WTC11 (cell line): Measurements from ENCODE around the gene PSG4. TPM values are rescaled to one million over a fixed set of nuclear protein-coding genes. Genes with fewer than 3 reads are reported as not detected.
"Not testable (repeated sequence)": the region's sequence is repeated elsewhere in the genome, so short reads cannot be mapped to it uniquely, and the experiment has no call there.

Experiments used
- ATAC-seq: fragments of 200-7000 bp; cut with Tn5 transposase; 2 replicates; pipeline ENCODE4 v1.10.0; 2021; ENCODE audit warnings: mild to moderate bottlenecking, moderate library complexity
- CTCF ChIA-PET: fragments of 300-600 bp; sonication (Branson Sonifier 250); formaldehyde crosslinking; loops from one replicate; lab custom pipeline; 2021; ENCODE audit warnings: antibody characterized with exemption; lab: Charles Lee
- POLR2A ChIA-PET: fragments of 350-600 bp; sonication (Branson Sonifier 250); formaldehyde crosslinking; loops from one replicate; lab custom pipeline; 2021; ENCODE audit warnings: antibody characterized with exemption; lab: Charles Lee
- DNase-seq: peaks from one replicate; pipeline ENCODE4 v3.0.0; 2021; ENCODE audit warnings: low spot score
- H3K27ac Mint-ChIP-seq: 2 replicates; pipeline ENCODE4 v1.8.0; 2021; ENCODE audit warnings: mixed read lengths
- H3K27me3 Mint-ChIP-seq: 2 replicates; pipeline ENCODE4 v1.8.0; 2021; ENCODE audit warnings: low read depth, mild to moderate bottlenecking, moderate library complexity, mixed read lengths
- H3K36me3 Mint-ChIP-seq: 2 replicates; pipeline ENCODE4 v1.8.0; 2021; ENCODE audit warnings: mixed read lengths
- H3K4me1 Mint-ChIP-seq: 2 replicates; pipeline ENCODE4 v1.8.0; 2022; ENCODE audit warnings: mixed read lengths
- H3K4me3 Mint-ChIP-seq: 2 replicates; pipeline ENCODE4 v1.8.0; 2021; ENCODE audit warnings: mild to moderate bottlenecking, moderate library complexity, mixed read lengths
- H3K9me3 Mint-ChIP-seq: 2 replicates; pipeline ENCODE4 v1.8.0; 2021; ENCODE audit warnings: mixed read lengths
- ATF1 ChIP-seq: sonication (generic); formaldehyde crosslinking; IDR thresholded peaks from 2 replicates; pipeline ENCODE4 v1.8.1; 2023; ENCODE audit warnings: mild to moderate bottlenecking, moderate library complexity, missing genetic modification reagents
- EMX1 ChIP-seq: fragments of 250-450 bp; sonication (Bioruptor Pico); IDR thresholded peaks from 2 replicates; pipeline ENCODE4 v1.8.0; 2021; ENCODE audit warnings: mild to moderate bottlenecking
- GTF2I ChIP-seq: fragments of 250-450 bp; sonication (Bioruptor Pico); conservative IDR thresholded peaks from 2 replicates; pipeline ENCODE4 v1.4.0; 2021; ENCODE audit warnings: mild to moderate bottlenecking
- KAT7 ChIP-seq: sonication (generic); formaldehyde crosslinking; IDR thresholded peaks from 2 replicates; pipeline ENCODE4 v1.8.1; 2023; ENCODE audit warnings: missing genetic modification reagents, mild to moderate bottlenecking, borderline replicate concordance
- NR1H2 ChIP-seq: sonication (generic); formaldehyde crosslinking; IDR thresholded peaks from 2 replicates; pipeline ENCODE4 v1.9.0; 2021; ENCODE audit warnings: mild to moderate bottlenecking, moderate library complexity, missing genetic modification reagents
- SOX15 ChIP-seq: fragments of 250-450 bp; sonication (Bioruptor Pico); IDR thresholded peaks from 2 replicates; pipeline ENCODE4 v1.9.0; 2021; ENCODE audit warnings: mild to moderate bottlenecking
- TEAD4 ChIP-seq: sonication (generic); formaldehyde crosslinking; IDR thresholded peaks from 2 replicates; pipeline ENCODE4 v1.8.0; 2022; ENCODE audit warnings: mild to moderate bottlenecking, missing genetic modification reagents
- ZNF396 ChIP-seq: fragments of 250-450 bp; sonication (Bioruptor Pico); IDR thresholded peaks from 2 replicates; pipeline ENCODE4 v1.8.0; 2021; ENCODE audit warnings: mild to moderate bottlenecking, moderate library complexity, borderline replicate concordance
- total RNA-seq: library from RNA; stranded (reverse); gene quantifications from 3 replicates; pipeline ENCODE4 v1.2.3, GENCODE V29; 2021
- TF ChIP-seq, protein P1 (sequence below): fragments of 250-450 bp; sonication (Bioruptor Pico); conservative IDR thresholded peaks from 2 replicates; pipeline ENCODE4 v1.9.0; 2021; ENCODE audit warnings: mild to moderate bottlenecking
- TF ChIP-seq, protein P2 (sequence below): sonication (generic); formaldehyde crosslinking; IDR thresholded peaks from 2 replicates; pipeline ENCODE4 v1.8.1; 2023; ENCODE audit warnings: mild to moderate bottlenecking, missing genetic modification reagents, moderate library complexity
- TF ChIP-seq, protein P3 (sequence below): sonication (generic); formaldehyde crosslinking; IDR thresholded peaks from 2 replicates; pipeline ENCODE4 v1.8.1; 2022; ENCODE audit warnings: low read depth, mild to moderate bottlenecking, moderate library complexity, missing genetic modification reagents, borderline replicate concordance
- TF ChIP-seq, protein P4 (sequence below): sonication (generic); formaldehyde crosslinking; conservative IDR thresholded peaks from 2 replicates; pipeline ENCODE4 v1.8.1; 2022; ENCODE audit warnings: mild to moderate bottlenecking, missing genetic modification reagents
- TF ChIP-seq, protein P5 (sequence below): sonication (generic); formaldehyde crosslinking; IDR thresholded peaks from 2 replicates; pipeline ENCODE4 v1.8.1; 2022; ENCODE audit warnings: low read depth, missing genetic modification reagents, borderline replicate concordance
- TF ChIP-seq, protein P6 (sequence below): sonication (generic); formaldehyde crosslinking; IDR thresholded peaks from 2 replicates; pipeline ENCODE4 v1.8.1; 2022; ENCODE audit warnings: missing genetic modification reagents, borderline replicate concordance

The PSG4 gene
- total RNA-seq, 1 experiment from 2014 or later: not detected

DNA sequence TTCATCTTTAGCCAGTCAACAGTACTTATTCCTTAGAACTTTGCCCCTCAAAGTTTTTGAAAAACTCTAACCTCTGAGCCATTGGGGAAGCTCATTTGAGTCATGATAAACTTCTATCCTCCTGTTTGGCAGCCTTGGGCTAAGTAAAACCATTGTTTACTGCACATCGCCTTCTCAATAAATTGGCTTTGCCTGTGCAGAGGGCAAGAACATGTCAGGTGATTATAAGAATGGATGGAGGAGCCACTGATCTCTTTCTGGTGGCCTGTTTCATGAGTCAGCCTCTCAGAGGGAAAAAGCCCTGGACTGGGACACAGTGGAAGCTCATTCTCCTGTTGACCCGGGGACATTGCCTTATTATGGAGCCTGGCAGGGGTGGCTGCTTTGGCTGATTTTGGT lies 19.4 kb upstream of the PSG4 start (continued):
- TF ChIP-seq TEAD4 (CRISPR knock-in tag) (no peak), ATF1 (CRISPR knock-in tag) (no peak), NR1H2 (CRISPR knock-in tag) (no peak)
- TF ChIP-seq, protein P1, sequence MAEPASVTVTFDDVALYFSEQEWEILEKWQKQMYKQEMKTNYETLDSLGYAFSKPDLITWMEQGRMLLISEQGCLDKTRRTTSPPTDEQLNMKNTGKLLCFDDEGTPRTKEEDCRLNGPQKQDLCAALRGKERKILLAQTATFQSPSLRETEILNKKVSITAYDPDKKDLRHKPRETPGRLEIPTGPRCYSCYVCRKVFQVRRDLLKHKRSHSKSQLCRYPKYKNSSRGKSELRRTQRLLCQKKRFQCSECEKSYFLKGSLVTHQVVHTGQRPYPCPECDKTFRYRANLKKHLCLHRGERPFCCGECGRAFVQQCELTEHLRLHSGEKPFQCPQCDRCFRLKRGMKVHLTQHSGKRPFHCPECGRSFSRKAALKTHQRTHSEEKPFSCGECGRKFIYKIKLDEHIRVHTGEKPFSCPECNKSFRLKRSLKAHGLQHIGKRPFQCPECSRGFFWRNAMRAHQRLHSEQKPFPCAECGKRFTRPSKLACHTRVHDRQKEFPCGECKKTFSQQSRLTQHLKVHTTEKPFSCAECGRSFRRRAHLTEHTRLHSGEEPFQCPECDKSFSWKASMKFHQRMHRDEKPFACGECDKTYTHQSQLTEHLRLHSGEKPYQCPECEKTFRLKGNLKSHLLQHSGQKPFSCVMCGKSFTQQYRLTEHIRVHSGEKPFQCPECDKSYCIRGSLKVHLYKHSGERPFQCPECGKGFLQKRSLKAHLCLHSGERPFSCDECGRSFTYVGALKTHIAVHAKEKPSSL: no peak
- TF ChIP-seq, protein P2, sequence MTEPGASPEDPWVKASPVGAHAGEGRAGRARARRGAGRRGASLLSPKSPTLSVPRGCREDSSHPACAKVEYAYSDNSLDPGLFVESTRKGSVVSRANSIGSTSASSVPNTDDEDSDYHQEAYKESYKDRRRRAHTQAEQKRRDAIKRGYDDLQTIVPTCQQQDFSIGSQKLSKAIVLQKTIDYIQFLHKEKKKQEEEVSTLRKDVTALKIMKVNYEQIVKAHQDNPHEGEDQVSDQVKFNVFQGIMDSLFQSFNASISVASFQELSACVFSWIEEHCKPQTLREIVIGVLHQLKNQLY (CRISPR knock-in tag): no peak
- TF ChIP-seq, protein P3, sequence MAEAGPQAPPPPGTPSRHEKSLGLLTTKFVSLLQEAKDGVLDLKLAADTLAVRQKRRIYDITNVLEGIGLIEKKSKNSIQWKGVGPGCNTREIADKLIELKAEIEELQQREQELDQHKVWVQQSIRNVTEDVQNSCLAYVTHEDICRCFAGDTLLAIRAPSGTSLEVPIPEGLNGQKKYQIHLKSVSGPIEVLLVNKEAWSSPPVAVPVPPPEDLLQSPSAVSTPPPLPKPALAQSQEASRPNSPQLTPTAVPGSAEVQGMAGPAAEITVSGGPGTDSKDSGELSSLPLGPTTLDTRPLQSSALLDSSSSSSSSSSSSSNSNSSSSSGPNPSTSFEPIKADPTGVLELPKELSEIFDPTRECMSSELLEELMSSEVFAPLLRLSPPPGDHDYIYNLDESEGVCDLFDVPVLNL: no peak
- TF ChIP-seq, protein P4, sequence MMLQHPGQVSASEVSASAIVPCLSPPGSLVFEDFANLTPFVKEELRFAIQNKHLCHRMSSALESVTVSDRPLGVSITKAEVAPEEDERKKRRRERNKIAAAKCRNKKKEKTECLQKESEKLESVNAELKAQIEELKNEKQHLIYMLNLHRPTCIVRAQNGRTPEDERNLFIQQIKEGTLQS (CRISPR knock-in tag): no peak

DNA sequence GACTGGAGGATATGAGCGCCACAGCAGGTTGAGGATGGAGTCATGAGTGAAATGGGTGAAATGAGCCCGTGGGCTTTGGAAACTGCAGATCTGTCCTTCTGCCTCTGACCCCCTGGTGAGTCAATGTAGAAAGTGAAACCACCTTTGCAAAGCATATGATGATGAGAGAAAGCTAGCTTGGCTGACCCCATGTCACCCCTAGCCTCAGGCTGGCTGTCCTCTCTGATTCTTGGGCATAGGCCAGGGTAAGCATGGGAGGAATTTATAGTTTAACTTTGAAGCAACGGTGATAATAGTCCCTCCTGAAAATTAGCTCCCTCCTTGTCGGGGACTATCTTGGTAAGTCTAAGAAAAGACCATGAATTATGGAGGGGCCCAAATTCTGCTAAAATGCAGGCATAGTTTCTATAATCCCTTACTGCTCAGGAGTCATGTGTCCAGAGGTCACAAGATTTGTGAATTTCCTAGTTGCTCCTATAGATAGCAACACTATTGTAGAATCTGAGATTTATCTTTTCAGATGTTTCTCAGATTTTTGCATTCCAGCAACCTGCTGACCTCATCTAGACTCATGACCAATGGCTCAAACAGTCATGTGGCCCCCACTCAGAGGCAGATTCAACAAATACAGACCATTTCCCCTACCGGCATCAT lies 18.9 kb upstream of the PSG4 start:
- H3K9me3 Mint-ChIP-seq: peaks cover 81% of the 10 kb centered on the region
- H3K4me3 Mint-ChIP-seq, POLR2A ChIA-PET, H3K4me1 Mint-ChIP-seq, ATAC-seq, H3K27ac Mint-ChIP-seq, DNase-seq, CTCF ChIA-PET: not testable (repeated sequence)
- H3K36me3 Mint-ChIP-seq: peaks cover 49% of the 10 kb centered on the region
- H3K27me3 Mint-ChIP-seq: peaks cover 18% of the 10 kb centered on the region

DNA sequence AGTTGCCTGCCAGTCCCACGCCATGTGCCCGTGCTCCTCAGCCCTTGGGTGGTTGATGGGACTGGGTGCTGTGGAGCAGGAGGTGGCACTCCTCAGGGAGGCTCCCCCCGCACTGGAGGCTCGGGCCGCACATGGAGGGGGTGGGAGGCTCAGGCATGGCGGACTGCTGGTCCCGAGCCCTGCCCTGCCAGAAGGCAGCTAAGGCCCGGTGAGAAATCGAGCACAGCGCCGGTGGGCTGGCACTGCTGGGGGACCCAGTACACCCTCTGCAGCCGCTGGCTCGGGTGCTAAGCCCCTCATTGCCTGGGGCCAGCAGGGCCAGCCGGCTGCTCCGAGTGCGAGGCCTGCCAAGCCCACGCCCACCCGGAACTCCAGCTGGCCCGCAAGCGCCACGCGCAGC lies 16.5 kb upstream of the PSG4 start:
- H3K4me1 Mint-ChIP-seq, CTCF ChIA-PET, POLR2A ChIA-PET, H3K27ac Mint-ChIP-seq, H3K4me3 Mint-ChIP-seq, ATAC-seq, DNase-seq: not testable (repeated sequence)
- peaks cover 81% of the 10 kb centered on the region for H3K9me3 Mint-ChIP-seq
- H3K36me3 Mint-ChIP-seq: peaks cover 34% of the 10 kb centered on the region
- H3K27me3 Mint-ChIP-seq: peaks cover 16% of the 10 kb centered on the region

DNA sequence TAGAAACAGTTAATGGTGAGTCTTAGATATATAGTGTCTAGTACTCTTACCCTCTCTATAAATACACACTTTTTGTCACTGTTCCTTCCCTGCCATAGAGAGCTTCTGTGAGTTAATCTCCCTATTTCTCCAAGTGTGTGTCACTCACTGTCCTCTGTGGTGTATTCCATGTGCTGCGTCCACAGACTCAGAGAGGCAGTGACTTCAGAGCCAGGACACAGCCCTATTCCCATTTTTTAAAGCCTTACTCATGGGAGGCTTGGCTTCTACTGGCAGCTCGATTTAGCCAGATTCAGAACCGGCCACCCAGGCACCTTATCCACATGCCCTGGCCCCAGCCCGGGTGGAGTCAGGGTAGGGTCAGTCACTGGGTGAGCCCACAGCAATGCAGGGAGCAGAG lies 13.7 kb upstream of the PSG4 start:
- H3K4me3 Mint-ChIP-seq, H3K27ac Mint-ChIP-seq, H3K4me1 Mint-ChIP-seq, CTCF ChIA-PET, POLR2A ChIA-PET, ATAC-seq, DNase-seq: not testable (repeated sequence)
- Mint-ChIP-seq H3K27me3 (peaks cover 15% of the 10 kb centered on the region), H3K36me3 (peaks cover 21% of the 10 kb centered on the region), H3K9me3 (peaks cover 60% of the 10 kb centered on the region)

DNA sequence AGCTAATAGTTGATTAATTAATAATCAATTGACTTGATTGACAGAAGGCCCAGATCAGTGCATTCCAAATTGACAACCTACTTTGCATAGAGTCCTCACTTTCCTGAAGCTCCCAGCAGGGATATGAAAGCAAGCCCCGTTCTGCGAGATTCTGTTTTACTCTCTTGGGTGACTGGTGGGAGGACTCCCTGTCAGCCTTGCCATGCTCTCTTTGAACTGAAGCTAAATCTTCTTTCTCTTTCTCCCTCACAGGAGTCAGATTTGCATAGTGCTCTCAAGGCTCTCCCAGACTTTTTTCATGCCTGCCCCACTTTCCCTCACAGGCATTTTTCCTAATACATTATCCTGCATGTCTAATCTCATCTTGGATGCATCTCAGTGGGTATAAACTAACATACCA lies 10.4 kb upstream of the PSG4 start:
- POLR2A ChIA-PET, H3K27ac Mint-ChIP-seq, H3K36me3 Mint-ChIP-seq, ATAC-seq, H3K4me1 Mint-ChIP-seq, CTCF ChIA-PET, DNase-seq, H3K4me3 Mint-ChIP-seq, H3K27me3 Mint-ChIP-seq: not testable (repeated sequence)
- peaks cover 34% of the 10 kb centered on the region for H3K9me3 Mint-ChIP-seq

DNA sequence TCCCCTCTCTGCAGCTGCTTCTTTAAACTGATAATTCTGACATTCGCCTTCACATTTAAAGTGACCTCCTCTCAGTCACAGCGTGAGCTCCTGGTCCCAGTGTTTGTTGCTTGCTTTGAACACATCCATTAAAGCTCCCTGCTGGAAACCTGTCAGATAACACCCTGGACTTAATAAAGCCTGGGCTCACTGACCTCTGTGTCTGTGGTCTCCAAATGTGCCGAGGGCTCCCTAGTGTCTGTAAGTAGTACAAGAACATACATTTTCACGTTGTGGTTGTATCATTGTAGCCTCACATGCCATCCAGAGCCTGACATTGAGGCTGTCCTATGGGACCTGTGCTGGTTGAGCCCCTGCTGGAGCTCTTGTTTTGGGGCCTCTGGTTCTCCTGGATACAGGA lies 2.6 kb upstream of the PSG4 start:
- Mint-ChIP-seq H3K4me3 (no peak overlapping the region), H3K36me3 (no peaks in the 10 kb centered on the region), H3K9me3 (no peaks in the 10 kb centered on the region), H3K4me1 (no peaks in the 10 kb centered on the region), H3K27me3 (no peaks in the 10 kb centered on the region; the same call in none of the 2 replicates), H3K27ac (no peak overlapping the region)
- ATAC-seq (no peak), DNase-seq (no peak)
- ChIA-PET CTCF (no interaction called here), POLR2A (no interaction called here)
- TF ChIP-seq, protein P5, sequence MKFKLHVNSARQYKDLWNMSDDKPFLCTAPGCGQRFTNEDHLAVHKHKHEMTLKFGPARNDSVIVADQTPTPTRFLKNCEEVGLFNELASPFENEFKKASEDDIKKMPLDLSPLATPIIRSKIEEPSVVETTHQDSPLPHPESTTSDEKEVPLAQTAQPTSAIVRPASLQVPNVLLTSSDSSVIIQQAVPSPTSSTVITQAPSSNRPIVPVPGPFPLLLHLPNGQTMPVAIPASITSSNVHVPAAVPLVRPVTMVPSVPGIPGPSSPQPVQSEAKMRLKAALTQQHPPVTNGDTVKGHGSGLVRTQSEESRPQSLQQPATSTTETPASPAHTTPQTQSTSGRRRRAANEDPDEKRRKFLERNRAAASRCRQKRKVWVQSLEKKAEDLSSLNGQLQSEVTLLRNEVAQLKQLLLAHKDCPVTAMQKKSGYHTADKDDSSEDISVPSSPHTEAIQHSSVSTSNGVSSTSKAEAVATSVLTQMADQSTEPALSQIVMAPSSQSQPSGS: no peak
- no peak for TF ChIP-seq EMX1 (CRISPR knock-in tag)
- TF ChIP-seq SOX15 (CRISPR knock-in tag): no peak
- TF ChIP-seq KAT7 (CRISPR knock-in tag): no peak
- no peak for TF ChIP-seq ZNF396
- TF ChIP-seq, protein P6, sequence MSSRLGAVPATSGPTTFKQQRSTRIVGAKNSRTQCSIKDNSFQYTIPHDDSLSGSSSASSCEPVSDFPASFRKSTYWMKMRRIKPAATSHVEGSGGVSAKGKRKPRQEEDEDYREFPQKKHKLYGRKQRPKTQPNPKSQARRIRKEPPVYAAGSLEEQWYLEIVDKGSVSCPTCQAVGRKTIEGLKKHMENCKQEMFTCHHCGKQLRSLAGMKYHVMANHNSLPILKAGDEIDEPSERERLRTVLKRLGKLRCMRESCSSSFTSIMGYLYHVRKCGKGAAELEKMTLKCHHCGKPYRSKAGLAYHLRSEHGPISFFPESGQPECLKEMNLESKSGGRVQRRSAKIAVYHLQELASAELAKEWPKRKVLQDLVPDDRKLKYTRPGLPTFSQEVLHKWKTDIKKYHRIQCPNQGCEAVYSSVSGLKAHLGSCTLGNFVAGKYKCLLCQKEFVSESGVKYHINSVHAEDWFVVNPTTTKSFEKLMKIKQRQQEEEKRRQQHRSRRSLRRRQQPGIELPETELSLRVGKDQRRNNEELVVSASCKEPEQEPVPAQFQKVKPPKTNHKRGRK (CRISPR knock-in tag): no peak
- no peak for TF ChIP-seq GTF2I (CRISPR knock-in tag)
